SH-SY5Y (cell line): ENCODE results near the gene FUZ.

Experiments
- GATA2 ChIP-seq: IDR thresholded peaks from 2 replicates; pipeline ENCODE4 v1.6.1; 2011; ENCODE audit warnings: mild to moderate bottlenecking, low read depth, low read length
- GATA3 ChIP-seq: IDR thresholded peaks from 2 replicates; pipeline ENCODE4 v1.6.1; 2011; ENCODE audit warnings: low read depth, mild to moderate bottlenecking, low read length, moderate library complexity

FUZ gene

GRCh38 chr19:49846408-49846807 is 33.3 kb upstream of the FUZ start:
- TF ChIP-seq GATA3 (no peak), GATA2 (no peak)

- TF ChIP-seq GATA3 (no peak), GATA2 (no peak)
Measured at GRCh38 chr19:49845414-49845813, 32.3 kb upstream of the FUZ start.

GRCh38 chr19:49844138-49845095 is 31.3 kb upstream of the FUZ start:
- TF ChIP-seq GATA2, result no peak
- no peak for TF ChIP-seq GATA3

GRCh38 chr19:49843265-49843664 is 30.2 kb upstream of the FUZ start:
- TF ChIP-seq GATA2 (no peak), GATA3 (no peak)

GRCh38 chr19:49840736-49841249 is 27.7 kb upstream of the FUZ start:
- no peak for TF ChIP-seq GATA2
- no peak for TF ChIP-seq GATA3

GRCh38 chr19:49840321-49840720 is 27.2 kb upstream of the FUZ start:
- TF ChIP-seq GATA2, result no peak
- no peak for TF ChIP-seq GATA3

- TF ChIP-seq GATA2 (no peak), GATA3 (no peak)
Measured at GRCh38 chr19:49839713-49840112, 26.6 kb upstream of the FUZ start.

GRCh38 chr19:49838885-49839588 is 25.9 kb upstream of the FUZ start:
- no peak for TF ChIP-seq GATA3
- TF ChIP-seq GATA2, result no peak

GRCh38 chr19:49837425-49837824 is 24.3 kb upstream of the FUZ start:
- TF ChIP-seq GATA2 (no peak), GATA3 (no peak)

- no peak for TF ChIP-seq GATA2
- TF ChIP-seq GATA3, result no peak
Measured at GRCh38 chr19:49837009-49837310, 23.9 kb upstream of the FUZ start.

GRCh38 chr19:49836176-49837008 is 23.3 kb upstream of the FUZ start:
- TF ChIP-seq GATA3 (no peak), GATA2 (no peak)

GRCh38 chr19:49835562-49835961 is 22.5 kb upstream of the FUZ start:
- TF ChIP-seq GATA3, result no peak
- TF ChIP-seq GATA2, result no peak

GRCh38 chr19:49833599-49833998 is 20.5 kb upstream of the FUZ start:
- no peak for TF ChIP-seq GATA2
- TF ChIP-seq GATA3, result no peak

- TF ChIP-seq GATA3, result no peak
- TF ChIP-seq GATA2, result no peak
Measured at GRCh38 chr19:49832556-49832955, 19.5 kb upstream of the FUZ start.
